Stimulated activated CD8-positive, alpha-beta memory T cell treated with anti-CD3 and anti-CD28 coated beads, Interleukin-12 subunit alpha, Interleukin-12 subunit beta, amount 100 ng/mL, for 24 hours (primary cell): ENCODE results near the gene MARF1.
"Not testable (repeated sequence)": the region's sequence is repeated elsewhere in the genome, so short reads cannot be mapped to it uniquely, and the experiment has no call there.

Experiments used
- DNase-seq: peaks from one replicate; pipeline ENCODE4 v3.0.0-alpha.2; 2020; ENCODE audit errors: extremely low read depth

MARF1 gene

GRCh38 chr16:15572329-15573001 is 70.5 kb downstream of the MARF1 start:
- no peak for DNase-seq

GRCh38 chr16:15571557-15571956 is 71.4 kb downstream of the MARF1 start:
- no peak for DNase-seq

DNA sequence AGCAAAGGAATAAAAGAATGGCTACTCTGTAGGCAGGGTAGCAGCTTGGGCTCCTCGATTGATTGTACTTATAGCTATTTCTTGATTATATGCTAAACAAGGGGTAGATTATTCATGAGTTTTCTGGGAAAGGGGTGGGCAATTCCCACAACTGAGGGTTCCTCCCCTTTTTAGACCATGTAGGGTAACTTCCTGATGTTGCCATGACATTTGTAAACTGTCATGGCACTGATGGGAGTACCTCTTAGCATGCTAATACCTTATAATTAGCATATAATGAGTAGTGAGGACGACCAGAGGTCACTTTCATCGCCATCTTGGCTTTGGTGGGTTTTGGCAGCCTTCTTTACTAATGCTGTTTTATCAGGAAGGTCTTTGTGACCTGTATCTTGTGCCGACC is 72.3 kb downstream of the MARF1 start:
- DNase-seq, result not testable (repeated sequence)

DNA sequence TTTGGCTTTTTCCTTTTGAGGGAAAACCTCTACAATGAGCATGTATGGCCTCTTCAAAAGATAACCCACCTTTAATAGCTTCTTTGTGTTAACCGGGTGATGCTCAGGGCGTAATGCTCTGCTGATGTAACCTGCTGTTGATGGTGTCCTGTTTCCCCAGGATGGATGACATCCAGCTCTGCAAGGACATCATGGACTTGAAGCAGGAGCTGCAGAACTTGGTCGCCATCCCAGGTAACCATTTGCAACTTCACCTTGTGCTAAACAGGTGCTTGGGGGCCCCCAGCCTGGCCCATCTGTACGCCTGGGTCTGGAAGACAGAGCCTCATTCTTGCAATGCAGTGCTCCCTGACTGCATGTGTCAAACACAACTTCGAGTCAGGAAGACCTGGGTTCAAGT is 75.1 kb downstream of the MARF1 start:
- DNase-seq, result no peak

DNA sequence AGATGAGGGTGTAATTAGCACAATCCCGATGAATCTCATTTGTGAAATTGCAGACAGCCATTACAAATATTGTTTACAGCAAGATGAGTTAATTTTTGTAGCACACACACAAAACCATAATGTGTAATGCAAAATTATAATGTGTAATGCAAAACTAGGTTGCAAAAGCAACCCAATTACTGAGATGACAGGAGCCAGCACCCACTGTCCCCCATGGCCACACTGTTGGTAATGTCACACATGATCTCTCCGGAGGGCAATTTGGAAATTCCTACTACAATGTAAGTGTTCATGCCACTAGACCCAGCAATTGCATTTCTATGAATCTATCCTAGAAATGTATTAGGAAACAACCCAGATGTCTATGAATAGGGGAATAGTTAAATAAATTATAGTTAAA is 76.9 kb downstream of the MARF1 start:
- no peak for DNase-seq

DNA sequence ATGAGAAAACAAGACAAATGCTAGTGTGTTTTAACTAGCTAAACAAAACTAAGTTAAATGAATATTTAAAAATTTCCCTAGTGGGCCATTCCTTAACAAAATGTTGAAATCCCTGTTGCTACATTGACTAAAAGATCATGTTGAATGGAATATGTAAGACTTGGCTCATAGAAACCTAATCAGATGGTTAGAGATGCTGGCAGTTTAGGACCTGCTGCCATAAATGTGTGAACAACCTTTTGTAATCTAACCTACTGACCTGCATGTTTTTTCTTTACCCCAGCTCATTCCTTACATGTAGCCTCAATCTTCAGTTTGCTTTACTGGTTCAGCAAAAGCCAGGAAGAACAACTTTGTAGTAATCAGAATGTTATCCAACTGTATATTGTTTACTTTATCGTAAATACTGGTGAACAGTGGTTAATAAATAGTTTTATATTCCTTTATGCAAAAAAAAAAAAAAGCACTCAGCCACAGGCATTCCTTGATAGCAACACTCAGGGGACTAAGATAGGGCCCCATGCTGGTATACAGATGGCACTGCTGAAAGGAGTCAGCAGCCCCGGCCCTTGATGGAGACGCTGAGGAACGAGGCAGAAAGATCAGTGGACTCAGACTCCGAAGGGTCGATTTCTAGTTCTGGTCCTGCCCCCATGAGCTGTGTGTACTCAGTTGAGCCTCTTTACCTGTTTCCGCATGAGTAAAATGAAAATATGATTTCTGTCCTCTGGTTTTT is 78.2 kb downstream of the MARF1 start:
- no peak for DNase-seq

DNA sequence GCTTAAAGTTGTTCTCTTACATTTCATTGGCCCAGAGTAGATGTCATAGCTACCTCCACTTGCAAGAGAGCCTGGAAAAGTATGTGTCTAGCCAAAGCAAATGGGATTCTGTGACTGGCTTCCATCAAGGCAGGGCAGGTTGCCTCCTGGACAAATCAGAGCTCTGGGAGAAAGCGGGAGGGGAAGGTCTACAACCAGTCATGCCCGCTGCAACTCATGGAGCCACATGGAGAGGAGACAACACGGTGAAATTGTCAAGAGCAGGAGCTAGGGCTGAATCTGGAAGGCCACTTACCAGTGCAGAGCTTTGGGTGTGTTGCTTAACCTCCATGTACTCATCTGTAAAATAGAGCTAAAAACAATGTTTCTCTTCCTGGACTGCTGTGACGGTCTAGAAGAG is 83.8 kb downstream of the MARF1 start:
- no peak for DNase-seq

DNA sequence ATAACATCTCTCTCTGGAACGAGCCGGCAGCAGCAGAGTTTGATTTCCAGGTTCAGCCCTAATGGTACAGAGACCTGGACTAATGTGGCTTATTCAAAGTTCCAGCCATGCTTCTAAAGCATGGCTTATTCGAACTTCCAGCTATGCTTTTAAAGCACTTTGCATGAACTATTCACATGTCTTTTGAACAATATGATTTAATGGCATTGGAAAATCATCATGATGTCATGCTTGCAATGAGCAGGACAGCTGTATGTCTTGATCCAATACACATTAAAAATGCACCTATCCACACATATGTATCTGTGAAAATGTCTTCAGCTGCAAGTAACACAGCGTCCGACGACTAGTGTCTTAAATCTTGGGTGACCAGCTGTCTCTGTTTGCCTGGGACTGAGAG is 85.7 kb downstream of the MARF1 start:
- no peak for DNase-seq

DNA sequence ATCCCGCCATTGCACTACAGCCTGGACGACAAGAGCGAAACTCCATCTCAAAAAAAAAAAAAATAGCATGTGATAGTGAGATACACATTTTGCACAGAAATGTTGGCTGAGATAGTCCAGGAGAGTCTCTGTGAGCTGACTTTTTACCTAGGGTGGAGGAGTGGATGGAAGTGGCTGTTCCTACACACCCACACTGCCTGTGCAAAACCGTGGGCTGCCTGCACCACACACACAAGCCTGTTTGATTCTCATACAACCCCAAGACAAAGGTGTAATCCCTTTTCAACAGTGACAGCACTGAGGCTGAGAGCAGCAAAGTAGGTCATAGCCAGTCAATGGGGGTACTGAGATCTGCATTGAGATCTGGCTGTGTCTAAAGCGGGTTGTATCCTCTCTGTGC is 86.8 kb downstream of the MARF1 start:
- DNase-seq, result no peak

DNA sequence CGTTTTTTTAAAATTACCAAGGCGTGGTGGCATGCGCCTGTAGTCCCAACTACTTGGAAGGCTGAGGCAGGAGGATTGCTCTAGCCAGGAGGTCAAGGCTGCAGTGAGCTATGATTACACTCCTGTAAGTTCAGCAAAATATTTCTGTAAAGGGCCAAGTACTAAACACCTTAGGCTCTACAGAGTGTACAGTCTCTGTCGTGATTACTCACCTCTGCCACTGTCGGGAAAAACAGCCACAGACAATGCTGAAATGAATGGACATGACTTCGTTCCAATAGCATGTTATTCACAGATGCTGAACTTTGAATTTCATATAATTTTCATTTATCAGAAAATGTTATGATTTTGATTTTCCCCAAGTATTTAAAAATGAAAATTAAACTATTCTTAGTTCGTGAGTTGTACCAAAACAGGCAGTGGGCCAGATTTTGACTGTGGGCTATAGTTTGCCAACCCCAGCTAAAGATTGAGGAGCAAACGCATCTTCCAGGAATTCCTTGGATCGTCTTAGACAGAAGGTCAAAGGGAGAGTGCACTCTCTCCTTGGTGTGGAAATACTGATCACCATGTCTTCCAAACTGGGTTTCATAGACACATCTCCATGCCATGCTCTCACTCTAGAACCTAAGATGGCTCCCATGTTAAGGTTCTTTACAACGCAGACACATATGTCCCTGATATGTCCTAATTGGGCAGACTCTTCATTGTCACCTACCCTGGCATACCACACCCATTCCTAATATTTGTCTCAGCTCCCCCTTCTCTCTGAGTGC is 89.5 kb downstream of the MARF1 start:
- DNase-seq, result no peak

DNA sequence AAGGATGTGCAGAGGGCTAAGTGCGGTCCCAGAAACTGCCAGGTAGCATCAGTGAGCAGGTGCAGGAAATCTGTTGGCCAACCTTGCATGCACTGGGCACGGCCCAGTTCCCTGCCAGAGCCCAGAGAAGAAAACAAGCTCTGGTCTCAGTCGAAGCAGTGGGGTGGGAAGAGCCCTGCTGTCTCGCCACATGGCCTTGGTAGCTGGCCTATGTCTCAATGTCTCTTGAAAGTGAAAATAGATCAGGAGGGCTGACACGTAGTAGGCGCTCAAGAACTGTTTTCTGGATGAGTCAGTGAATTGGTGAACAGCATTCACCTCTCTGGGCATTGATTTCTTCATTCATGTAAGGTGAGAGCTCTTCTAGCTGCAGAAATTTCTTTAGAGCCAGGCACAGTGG is 90.4 kb downstream of the MARF1 start:
- DNase-seq, result no peak

GRCh38 chr16:15548482-15548891 is 94.5 kb downstream of the MARF1 start:
- no peak for DNase-seq

- DNase-seq, result no peak
Measured at GRCh38 chr16:15547768-15548096, 95.2 kb downstream of the MARF1 start.

DNA sequence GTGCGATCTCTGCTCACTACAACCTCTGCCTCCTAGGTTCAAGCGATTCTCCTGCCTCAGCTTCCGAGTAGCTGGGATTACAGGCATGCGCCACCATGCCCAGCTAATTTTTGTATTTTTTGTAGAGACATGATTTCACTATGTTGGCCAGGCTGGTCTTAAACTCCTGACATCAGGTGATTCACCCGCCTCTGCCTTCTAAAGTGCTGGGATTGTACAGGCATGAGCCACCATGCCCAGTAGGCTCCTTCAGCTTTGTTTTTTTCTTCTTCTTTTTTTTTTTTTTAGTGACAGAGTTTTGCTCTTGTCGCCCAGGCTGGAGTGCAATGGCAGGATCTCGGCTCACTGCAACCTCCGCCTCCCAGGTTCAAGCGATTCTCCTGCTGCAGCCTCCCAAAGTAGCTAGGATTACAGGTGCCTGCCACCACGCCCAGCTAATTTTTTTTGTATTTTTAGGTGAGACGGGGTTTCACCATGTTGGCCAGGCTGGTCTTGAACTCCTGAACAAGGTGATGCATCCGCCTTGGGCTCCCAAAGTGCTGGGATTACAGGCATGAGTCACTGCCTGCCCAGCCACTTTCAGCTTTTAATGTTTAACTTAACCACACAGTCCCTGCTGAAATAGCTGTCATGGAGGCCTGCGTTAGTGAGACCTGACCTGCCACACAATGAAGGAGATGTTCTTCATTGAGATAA is 95.7 kb downstream of the MARF1 start:
- not testable (repeated sequence) for DNase-seq

GRCh38 chr16:15545544-15545943 is 97.4 kb downstream of the MARF1 start:
- no peak for DNase-seq

DNA sequence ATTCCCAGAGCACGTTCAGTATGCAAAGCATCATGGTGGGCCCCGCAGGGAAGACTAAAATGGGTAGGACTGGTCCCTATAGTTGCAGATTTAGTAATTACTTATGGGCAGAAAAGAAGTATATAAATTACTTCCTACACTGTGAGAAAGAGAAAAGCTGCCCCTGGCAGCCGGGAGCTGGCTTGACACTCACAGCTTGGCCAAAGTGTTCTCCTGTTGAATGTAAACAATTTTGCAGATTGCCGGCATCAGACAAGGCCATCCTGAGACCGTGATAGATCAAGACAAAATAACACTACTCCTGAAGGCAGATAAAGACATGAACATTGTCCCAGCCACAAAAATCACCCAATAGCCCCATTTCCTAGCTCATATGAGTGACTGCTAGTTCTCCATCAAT is 98.5 kb downstream of the MARF1 start:
- no peak for DNase-seq
